IMR-90 (cell line): ENCODE measurements around the gene AIRE. TPM values are rescaled to one million over a fixed set of nuclear protein-coding genes. Genes with fewer than 3 reads are reported as not detected.
A peak's percentile ranks its signal among the peaks of the same experiment; 100 is the strongest.

ENCODE experiments used
- ATAC-seq: fragments of 200-7000 bp; cut with Tn5 transposase; 2 replicates; pipeline ENCODE4 v1.9.1; 2020; ENCODE audit warnings: low read depth, mild to moderate bottlenecking, moderate library complexity
- BruUV-seq: library from RNA; stranded (reverse); fragments of 400-500 nt; replicated peaks from 2 replicates; lab custom pipeline; 2021; lab: Mats Ljungman, UMichigan
- CTCF ChIA-PET: fragments of 300-600 bp; formaldehyde crosslinking; extraction: SDS; loops from one replicate; lab custom pipeline; 2021; ENCODE audit warnings: antibody characterized with exemption; lab: Yijun Ruan, JAX
- POLR2A ChIA-PET: fragments of 300-600 bp; sonication (Branson Sonifier 250); formaldehyde crosslinking; loops from one replicate; lab custom pipeline; 2022; ENCODE audit warnings: antibody characterized with exemption; ENCODE audit not compliant: unreplicated experiment; lab: Charles Lee
- DNase-seq: peaks from one replicate; pipeline ENCODE4 v3.0.0; 2013
- H2AFZ ChIP-seq: replicated peaks from 2 replicates; pipeline ENCODE3; 2013; ENCODE audit warnings: low read length, mild to moderate bottlenecking; ENCODE audit not compliant: poor library complexity
- H2AK5ac ChIP-seq: 2 replicates; pipeline ENCODE4 v1.6.1; 2013; ENCODE audit warnings: low read depth, low read length, inconsistent platforms
- H2AK9ac ChIP-seq: replicated peaks from 2 replicates; pipeline ENCODE3; 2013; ENCODE audit warnings: mild to moderate bottlenecking, low read depth, low read length, moderate library complexity; ENCODE audit not compliant: poor library complexity
- H2BK120ac ChIP-seq: 2 replicates; pipeline ENCODE4 v1.6.1; 2013; ENCODE audit warnings: low read depth, low read length, inconsistent platforms
- H2BK15ac ChIP-seq: 3 replicates; pipeline ENCODE4 v1.6.1; 2013; ENCODE audit warnings: low read depth, low read length, inconsistent platforms
- H2BK20ac ChIP-seq: 2 replicates; pipeline ENCODE4 v1.6.1; 2013; ENCODE audit warnings: low read depth, mild to moderate bottlenecking, inconsistent platforms, low read length, moderate library complexity
- H2BK5ac ChIP-seq: 2 replicates; pipeline ENCODE4 v1.6.1; 2013; ENCODE audit warnings: mild to moderate bottlenecking, low read depth, low read length, inconsistent platforms; ENCODE audit not compliant: poor library complexity, severe bottlenecking
- H3K14ac ChIP-seq: replicated peaks from 2 replicates; pipeline ENCODE4 v1.6.1; 2013; ENCODE audit warnings: low read depth, low read length, inconsistent platforms
- H3K18ac ChIP-seq: 2 replicates; pipeline ENCODE4 v1.6.1; 2013; ENCODE audit warnings: low read depth, low read length, control low read depth
- H3K23ac ChIP-seq: 2 replicates; pipeline ENCODE4 v1.6.1; 2013; ENCODE audit warnings: low read depth, low read length, inconsistent platforms
- H3K27ac ChIP-seq: 2 replicates; pipeline ENCODE4 v1.5.1; 2013; ENCODE audit warnings: mild to moderate bottlenecking, control low read depth, low read length; ENCODE audit not compliant: insufficient read depth
- H3K27me3 ChIP-seq: 2 replicates; pipeline ENCODE4 v1.6.1; 2013; ENCODE audit warnings: low read length; ENCODE audit not compliant: control insufficient read depth, insufficient read depth
- H3K36me3 ChIP-seq: 2 replicates; pipeline ENCODE4 v1.6.1; 2013; ENCODE audit warnings: low read length, mixed read lengths; ENCODE audit not compliant: control insufficient read depth, insufficient read depth
- H3K4ac ChIP-seq: 2 replicates; pipeline ENCODE4 v1.6.1; 2013; ENCODE audit warnings: low read depth, low read length, inconsistent platforms
- H3K4me1 ChIP-seq: 2 replicates; pipeline ENCODE4 v1.6.1; 2013; ENCODE audit warnings: low read length, mixed read lengths; ENCODE audit not compliant: control insufficient read depth, insufficient read depth
- H3K4me2 ChIP-seq: 2 replicates; pipeline ENCODE4 v1.6.1; 2013; ENCODE audit warnings: low read depth, mild to moderate bottlenecking, control low read depth, low read length, moderate library complexity
- H3K4me3 ChIP-seq: 2 replicates; pipeline ENCODE4 v1.5.1; 2013; ENCODE audit warnings: low read depth, mild to moderate bottlenecking, control low read depth, low read length, moderate library complexity; ENCODE audit not compliant: insufficient read depth
- H3K56ac ChIP-seq: 2 replicates; pipeline ENCODE4 v1.6.1; 2013; ENCODE audit warnings: low read length, inconsistent platforms; ENCODE audit not compliant: insufficient read depth; ENCODE audit errors: extremely low read depth
- H3K79me1 ChIP-seq, 2 experiments: 2 replicates each; pipeline ENCODE4 v1.6.1; 2013; ENCODE audit warnings: low read length in 2 of 2, inconsistent platforms in 1 of 2, low read depth in 1 of 2
- H3K9ac ChIP-seq: 2 replicates; pipeline ENCODE4 v1.6.1; 2013; ENCODE audit warnings: low read depth, low read length, control low read depth
- H3K9me1 ChIP-seq: 2 replicates; pipeline ENCODE4 v1.6.1; 2013; ENCODE audit warnings: low read length, inconsistent platforms; ENCODE audit not compliant: insufficient read depth
- H3K9me3 ChIP-seq: 2 replicates; pipeline ENCODE4 v1.6.1; 2013; ENCODE audit warnings: low read length; ENCODE audit not compliant: control insufficient read depth, insufficient read depth
- H4K20me1 ChIP-seq: 2 replicates; pipeline ENCODE4 v1.6.1; 2013; ENCODE audit warnings: low read length, inconsistent platforms; ENCODE audit not compliant: insufficient read depth
- H4K5ac ChIP-seq: 2 replicates; pipeline ENCODE4 v1.6.1; 2013; ENCODE audit warnings: mild to moderate bottlenecking, low read depth, low read length, control low read depth
- H4K8ac ChIP-seq, 2 experiments: 2 replicates each; pipeline ENCODE4 v1.6.1; 2013; ENCODE audit warnings: low read depth in 2 of 2, low read length in 2 of 2, control low read depth in 1 of 2, inconsistent platforms in 1 of 2
- H4K91ac ChIP-seq: 2 replicates; pipeline ENCODE4 v1.6.1; 2013; ENCODE audit warnings: low read depth, low read length, inconsistent platforms; ENCODE audit not compliant: insufficient read depth
- BHLHE40 ChIP-seq: fragments of 150-350 bp; IDR thresholded peaks from 2 replicates; pipeline ENCODE4 v1.6.1; 2016; ENCODE audit warnings: mild to moderate bottlenecking, low read depth, low read length
- CEBPB ChIP-seq: IDR thresholded peaks from 2 replicates; pipeline ENCODE4 v1.6.1; 2012; ENCODE audit warnings: low read depth, low read length, improper control_type of control experiment
- CHD1 ChIP-seq: IDR thresholded peaks from 2 replicates; pipeline ENCODE4 v1.6.1; 2012; ENCODE audit warnings: low read depth, low read length, improper control_type of control experiment
- CTCF ChIP-seq: conservative IDR thresholded peaks from 2 replicates; pipeline ENCODE4 v1.5.1; 2012; ENCODE audit warnings: mild to moderate bottlenecking, low read depth, low read length, improper control_type of control experiment
- FOS ChIP-seq: fragments of 150-350 bp; IDR thresholded peaks from 2 replicates; pipeline ENCODE4 v1.6.1; 2016; ENCODE audit warnings: low read depth, low read length
- MAZ ChIP-seq: IDR thresholded peaks from 2 replicates; pipeline ENCODE4 v1.6.1; 2012; ENCODE audit warnings: low read depth, mild to moderate bottlenecking, low read length, improper control_type of control experiment, moderate library complexity, borderline replicate concordance
- MXI1 ChIP-seq: IDR thresholded peaks from 2 replicates; pipeline ENCODE4 v1.6.1; 2012; ENCODE audit warnings: low read depth, mild to moderate bottlenecking, low read length, moderate library complexity, borderline replicate concordance
- RAD21 ChIP-seq: IDR thresholded peaks from 2 replicates; pipeline ENCODE4 v1.6.1; 2012; ENCODE audit warnings: low read length, improper control_type of control experiment
- RCOR1 ChIP-seq: IDR thresholded peaks from 2 replicates; pipeline ENCODE4 v1.6.1; 2012; ENCODE audit warnings: mild to moderate bottlenecking, low read length, improper control_type of control experiment; ENCODE audit not compliant: insufficient replicate concordance
- RFX5 ChIP-seq: IDR thresholded peaks from 2 replicates; pipeline ENCODE4 v1.8.0; 2012; ENCODE audit warnings: low read depth, mild to moderate bottlenecking, low read length, moderate library complexity
- SMC3 ChIP-seq: fragments of 150-350 bp; IDR thresholded peaks from 2 replicates; pipeline ENCODE4 v1.6.1; 2016; ENCODE audit warnings: low read depth, mild to moderate bottlenecking, antibody characterized with exemption, low read length, moderate library complexity
- WGBS, 2 experiments: methylation state at CpG; one replicate each; pipeline versions ENCODE4 v1.1.5 to v1.1.7; 2013; ENCODE audit warnings: missing lambda C conversion rate in 2 of 2; ENCODE audit not compliant: insufficient read length in 1 of 2; ENCODE audit errors: extremely low coverage in 2 of 2; 5-methylcytosine and 5-hydroxymethylcytosine counted together
- dilution Hi-C: fragments of 300-500 bp; cut with HindIII; formaldehyde crosslinking; loops from one replicate; pipeline ENCODE4 v1.14.3; 2018; ENCODE audit warnings: low sequenced_read_pairs; ENCODE audit not compliant: unreplicated experiment
- in situ Hi-C: fragments of 300-500 bp; cut with MboI; formaldehyde crosslinking; loops from 3 replicates; pipeline ENCODE4 v1.14.3; 2019; ENCODE audit warnings: low sequenced_read_pairs, inconsistent platforms, mixed read lengths
- intact Hi-C: fragments of 100-400 bp; cut with micrococcal nuclease; formaldehyde crosslinking; loops from 2 replicates; pipeline ENCODE4 v1.10.0; 2022
- polyA plus RNA-seq, 3 experiments: library from polyadenylated mRNA; depleted of rRNA; stranded (reverse); fragments of >200 nt; gene quantifications; 2 replicates each; pipeline ENCODE4 v1.2.3, GENCODE V29; 2012; ENCODE audit warnings: low replicate concordance in 1 of 3
- total RNA-seq: library from RNA; depleted of rRNA; stranded (reverse); fragments of >200 nt; gene quantifications from 2 replicates; pipeline ENCODE4 v1.2.3, GENCODE V29; 2012
- TF ChIP-seq, protein P1 (sequence below): fragments of 150-350 bp; IDR thresholded peaks from 2 replicates; pipeline ENCODE4 v1.6.1; 2016; ENCODE audit warnings: low read depth, mild to moderate bottlenecking, low read length, moderate library complexity, borderline replicate concordance

The AIRE gene
- total and polyA plus RNA-seq, 2 of the 4 experiments (the other 2 are of a cell fraction): 0.05 TPM; not detected in 1

GRCh38 chr21:44329086-44329889, 43.6 kb downstream of the AIRE start (continued):
- TF ChIP-seq RAD21: no peak

DNA sequence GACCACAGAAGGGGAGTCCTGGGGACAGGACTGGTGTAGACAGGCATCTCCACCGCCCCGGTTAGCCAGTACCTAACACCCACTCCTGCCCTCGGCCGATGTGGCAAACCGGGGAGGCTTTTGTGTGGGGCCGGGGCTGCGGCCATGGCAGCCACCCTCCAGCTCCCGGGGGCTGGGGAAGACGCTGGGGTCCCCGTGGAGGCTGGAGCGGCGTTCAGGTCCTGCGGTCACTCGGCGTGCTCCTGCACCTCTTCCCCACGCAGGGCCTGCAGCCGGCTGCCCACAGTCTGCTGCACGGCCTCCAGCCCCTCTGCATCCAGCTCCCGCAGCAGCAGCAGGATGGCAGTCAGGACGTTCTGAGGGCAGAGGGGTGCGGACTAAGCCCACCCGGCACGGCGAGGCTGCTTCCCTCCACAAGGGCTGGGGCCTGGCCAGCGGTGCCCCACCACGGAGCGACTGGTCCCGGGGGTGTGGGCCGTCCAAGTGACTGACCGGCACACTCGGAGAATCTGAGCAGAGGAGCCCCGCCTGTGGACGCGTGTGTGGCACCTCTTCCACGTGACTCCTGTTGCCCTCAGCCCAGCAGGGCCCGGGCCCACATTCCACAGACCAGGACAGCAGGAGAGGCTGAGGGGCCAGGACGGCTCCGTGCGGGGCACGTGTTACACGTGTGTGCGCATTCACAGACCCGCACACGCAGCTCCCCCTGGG, 44.5 kb downstream of the AIRE start:
- Histone ChIP-seq H2BK120ac (no peak overlapping the region), H3K4me3 (no peak overlapping the region), H4K91ac (no peak overlapping the region), H2BK20ac (no peak overlapping the region), H2AFZ (no peak overlapping the region), H3K4me2 (no peak overlapping the region), H3K27me3 (no peaks in the 10 kb centered on the region), H3K27ac (no peak overlapping the region), H3K23ac (no peak overlapping the region), H4K20me1 (peaks cover 11% of the 10 kb centered on the region), H3K9ac (no peak overlapping the region), H3K9me3 (no peaks in the 10 kb centered on the region), H2AK9ac (peak overlapping the region; percentile 72), H4K8ac (no peak overlapping the region), H3K79me1 (no peaks in the 10 kb centered on the region), H2BK5ac (no peak overlapping the region), H3K4me1 (no peaks in the 10 kb centered on the region), H3K18ac (no peak overlapping the region), H3K4ac (no peak overlapping the region), H2BK15ac (no peak overlapping the region), H4K5ac (no peak overlapping the region), H3K14ac (no peak overlapping the region), H3K56ac (no peak overlapping the region), H3K9me1 (no peaks in the 10 kb centered on the region), H2AK5ac (no peak overlapping the region), H3K36me3 (peaks cover 18% of the 10 kb centered on the region)
- intact Hi-C loops (loop anchor here (10.0 kb wide), 1 partner anchor 155 kb away; no protein-coding TSS in a partner anchor), dilution Hi-C loops (no loop called here), in situ Hi-C loops (no loop called here)
- ChIA-PET CTCF (no interaction called here), POLR2A (no interaction called here)
- DNase-seq (no peak), ATAC-seq (peak; percentile 3)
- no TSS peak for BruUV-seq
- WGBS, 2 experiments: 90% methylated on average over 17 of the region's 44 CpGs; no CpG with 5 or more reads in 1 of the 2 experiments
- TF ChIP-seq BHLHE40 (no peak), RCOR1 (no peak), CEBPB (no peak), FOS (no peak), CTCF (no peak), RAD21 (no peak), RFX5 (no peak), MAZ (no peak), SMC3 (no peak), CHD1 (no peak), MXI1 (no peak)
- TF ChIP-seq, protein P1, sequence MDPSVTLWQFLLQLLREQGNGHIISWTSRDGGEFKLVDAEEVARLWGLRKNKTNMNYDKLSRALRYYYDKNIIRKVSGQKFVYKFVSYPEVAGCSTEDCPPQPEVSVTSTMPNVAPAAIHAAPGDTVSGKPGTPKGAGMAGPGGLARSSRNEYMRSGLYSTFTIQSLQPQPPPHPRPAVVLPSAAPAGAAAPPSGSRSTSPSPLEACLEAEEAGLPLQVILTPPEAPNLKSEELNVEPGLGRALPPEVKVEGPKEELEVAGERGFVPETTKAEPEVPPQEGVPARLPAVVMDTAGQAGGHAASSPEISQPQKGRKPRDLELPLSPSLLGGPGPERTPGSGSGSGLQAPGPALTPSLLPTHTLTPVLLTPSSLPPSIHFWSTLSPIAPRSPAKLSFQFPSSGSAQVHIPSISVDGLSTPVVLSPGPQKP: no peak
